Endothelial cell of umbilical vein (primary cell): Measurements from ENCODE around the gene TERF2IP. TPM values are rescaled to one million over a fixed set of nuclear protein-coding genes. Genes with fewer than 3 reads are reported as not detected.
A peak's percentile ranks its signal among the peaks of the same experiment; 100 is the strongest.

Source experiments
- BruUV-seq: library from RNA; stranded (reverse); fragments of 400-500 nt; replicated peaks from 2 replicates; lab custom pipeline; 2021; lab: Mats Ljungman, UMichigan
- CTCF ChIA-PET: fragments of 300-600, 350-600 bp; sonication (Branson Sonifier 250); formaldehyde crosslinking; loops from one replicate; lab custom pipeline; 2021; ENCODE audit warnings: antibody characterized with exemption, inconsistent platforms; lab: Charles Lee
- POLR2A ChIA-PET: fragments of 300-600, 350-600 bp; sonication (Branson Sonifier 250); formaldehyde crosslinking; loops from one replicate; lab custom pipeline; 2021; ENCODE audit warnings: antibody characterized with exemption, inconsistent platforms; lab: Charles Lee
- DNase-seq: peaks from one replicate; pipeline ENCODE4 v3.0.0-alpha.2; 2011; ENCODE audit warnings: low read depth, low spot score
- FAIRE-seq: peaks from 2 replicates; lab custom pipeline; 2011; peaks lifted over from hg19 to GRCh38; lab: Jason Lieb, UNC
- H2AFZ ChIP-seq: 2 replicates; pipeline ENCODE4 v1.6.0; 2012; ENCODE audit warnings: low read depth, low read length, control low read depth, inconsistent platforms
- H3K27ac ChIP-seq: 2 replicates; pipeline ENCODE4 v1.5.1; 2011; ENCODE audit warnings: low read depth, mild to moderate bottlenecking, control low read depth, low read length, moderate library complexity; ENCODE audit not compliant: insufficient read depth
- H3K27me3 ChIP-seq, 2 experiments: 2 replicates each; pipeline versions ENCODE4 v1.6.0 to v1.6.1; 2011; ENCODE audit warnings: low read length in 2 of 2, mixed read lengths in 1 of 2; ENCODE audit not compliant: control insufficient read depth in 2 of 2, insufficient read depth in 2 of 2
- H3K36me3 ChIP-seq, 2 experiments: 2 replicates in 1 of 2; 3 replicates in 1 of 2; pipeline ENCODE4 v1.5.1; 2011; ENCODE audit warnings: low read length in 2 of 2, mild to moderate bottlenecking in 1 of 2, moderate library complexity in 1 of 2; ENCODE audit not compliant: control insufficient read depth in 2 of 2, insufficient read depth in 2 of 2; ENCODE audit errors: extremely low read depth in 1 of 2
- H3K4me1 ChIP-seq: 3 replicates; pipeline ENCODE4 v1.5.1; 2011; ENCODE audit warnings: mild to moderate bottlenecking, low read length; ENCODE audit not compliant: control insufficient read depth, insufficient read depth; ENCODE audit errors: extremely low read depth
- H3K4me2 ChIP-seq: 2 replicates; pipeline ENCODE4 v1.6.1; 2011; ENCODE audit warnings: low read length, control low read depth, mixed read lengths; ENCODE audit not compliant: insufficient read depth
- H3K4me3 ChIP-seq, 3 experiments: fragments of 200-600 bp in 1 of 3; sonication (generic), shearing (Covaris generic) in 1 of 3; replicated peaks in 1 of 3; 2 replicates each; pipeline ENCODE4 v1.5.1; 2011 to 2016; ENCODE audit warnings: control low read depth in 3 of 3, low read length in 3 of 3, mild to moderate bottlenecking in 2 of 3, inconsistent platforms in 1 of 3, low read depth in 1 of 3, moderate library complexity in 1 of 3; ENCODE audit not compliant: insufficient read depth in 1 of 3
- H3K79me2 ChIP-seq: 2 replicates; pipeline ENCODE4 v1.6.0; 2012; ENCODE audit warnings: low read length, inconsistent platforms; ENCODE audit not compliant: control insufficient read depth, insufficient read depth
- H3K9ac ChIP-seq: replicated peaks from 2 replicates; pipeline ENCODE3; 2011; ENCODE audit warnings: low read length, control low read depth; ENCODE audit not compliant: insufficient read depth; ENCODE audit errors: extremely low read depth
- H3K9me1 ChIP-seq: replicated peaks from 3 replicates; pipeline ENCODE4 v1.6.0; 2011; ENCODE audit warnings: mild to moderate bottlenecking, low read length; ENCODE audit not compliant: control insufficient read depth, insufficient read depth; ENCODE audit errors: extremely low read depth
- H3K9me3 ChIP-seq: replicated peaks from 2 replicates; pipeline ENCODE4 v1.5.1; 2012; ENCODE audit warnings: low read length, inconsistent platforms; ENCODE audit not compliant: control insufficient read depth, insufficient read depth
- H4K20me1 ChIP-seq: replicated peaks from 2 replicates; pipeline ENCODE3; 2011; ENCODE audit warnings: mild to moderate bottlenecking, low read length; ENCODE audit not compliant: control insufficient read depth, insufficient read depth; ENCODE audit errors: extremely low read depth
- CTCF ChIP-seq, 2 donors: IDR thresholded peaks; 1 replicate in 1 of 2; 2 replicates in 1 of 2; pipeline ENCODE4 v1.5.1; 2011; ENCODE audit warnings: low read length in 2 of 2, mild to moderate bottlenecking in 2 of 2, moderate library complexity in 2 of 2, control low read depth in 1 of 2, inconsistent platforms in 1 of 2, low read depth in 1 of 2; ENCODE audit not compliant: insufficient read depth in 1 of 2; ENCODE audit errors: extremely low read depth in 1 of 2
- EZH2 ChIP-seq: IDR thresholded peaks from 2 replicates; pipeline ENCODE4 v1.6.1; 2012; ENCODE audit warnings: borderline replicate concordance, low read depth, mild to moderate bottlenecking, moderate library complexity, low read length, inconsistent platforms; ENCODE audit not compliant: severe bottlenecking
- FOS ChIP-seq: IDR thresholded peaks from 2 replicates; pipeline ENCODE4 v1.6.1; 2011; ENCODE audit warnings: mild to moderate bottlenecking, low read length, moderate library complexity, borderline replicate concordance; ENCODE audit not compliant: insufficient read depth
- GATA2 ChIP-seq: IDR thresholded peaks from 2 replicates; pipeline ENCODE4 v1.7.0; 2011; ENCODE audit warnings: low read depth, mild to moderate bottlenecking, moderate library complexity, mixed read lengths, low read length; ENCODE audit not compliant: insufficient read length, insufficient read depth
- JUN ChIP-seq: IDR thresholded peaks from 2 replicates; pipeline ENCODE4 v1.6.1; 2011; ENCODE audit warnings: borderline replicate concordance, low read depth; ENCODE audit not compliant: insufficient read length, insufficient read depth
- MAX ChIP-seq: IDR thresholded peaks from 2 replicates; pipeline ENCODE4 v1.6.1; 2011; ENCODE audit not compliant: insufficient read depth, insufficient read length
- MYC ChIP-seq: IDR thresholded peaks from one replicate; pipeline ENCODE4 v1.6.1; 2011; ENCODE audit warnings: mild to moderate bottlenecking, low read depth, low read length
- POLR2A ChIP-seq: IDR thresholded peaks from 2 replicates; pipeline ENCODE4 v1.6.1; 2012; ENCODE audit warnings: low read depth, mild to moderate bottlenecking, control low read depth, low read length
- POLR2AphosphoS5 ChIP-seq: IDR thresholded peaks from 2 replicates; pipeline ENCODE4 v1.6.1; 2012; ENCODE audit warnings: low read depth, mild to moderate bottlenecking, control low read depth, low read length, moderate library complexity; ENCODE audit not compliant: insufficient read depth
- dilution Hi-C: fragments of 300-500 bp; cut with MboI; formaldehyde crosslinking; loops from one replicate; pipeline ENCODE4 v1.15.0; 2019; ENCODE audit warnings: low sequenced_read_pairs; ENCODE audit not compliant: extremely low pct_ligation_motif_present
- intact Hi-C: fragments of 100-400 bp; cut with micrococcal nuclease; formaldehyde crosslinking; loops from one replicate; pipeline ENCODE4 v1.10.0; 2022
- polyA plus RNA-seq, 4 experiments: library from polyadenylated mRNA; depleted of rRNA in 3 of 4; stranded (reverse) in 3 of 4; unstranded in 1 of 4; fragments of >200 nt; gene quantifications; 2 replicates each; pipeline versions ENCODE4 v1.2.1 to v1.2.3, GENCODE V29; 2011 to 2012; ENCODE audit warnings: missing spikeins in 1 of 4
- total RNA-seq: library from RNA; stranded (reverse); gene quantifications from 2 replicates; pipeline ENCODE4 v1.2.3, GENCODE V29; 2021

TERF2IP gene
- total and polyA plus RNA-seq, 2 donors (not counting 3 experiments of a cell fraction or from before 2014, with no cell fraction given), result 19.0 to 41.5 TPM

- no peaks in the 10 kb centered on the region for H3K9me3 ChIP-seq
- H3K79me2 ChIP-seq, result peaks cover 71% of the 10 kb centered on the region
- intact Hi-C loops (loop anchor here (5.0 kb wide), 2 partner anchors 182 to 1528 kb away; partner anchors contain the start of gene TMEM170A), dilution Hi-C loops (no loop called here)
- no peak overlapping the region for H2AFZ ChIP-seq
- no peak overlapping the region for H3K27ac ChIP-seq
- H3K9ac ChIP-seq, result no peak overlapping the region
- H3K36me3 ChIP-seq, result peaks cover 15 to 17% of the 10 kb centered on the region in 2 experiments
- no TSS peak for BruUV-seq
- H3K4me1 ChIP-seq, result peaks cover 11% of the 10 kb centered on the region
- no peak overlapping the region for H3K4me3 ChIP-seq
- peaks cover 2% of the 10 kb centered on the region for H4K20me1 ChIP-seq
- TF ChIP-seq POLR2AphosphoS5 (no peak), EZH2 (no peak), POLR2A (no peak)
- ChIA-PET CTCF (no interaction called here), POLR2A (no interaction called here)
- FAIRE-seq (no peak), DNase-seq (no peak)
- no peaks in the 10 kb centered on the region for H3K27me3 ChIP-seq
- no peak overlapping the region for H3K4me2 ChIP-seq
- H3K9me1 ChIP-seq, result no peaks in the 10 kb centered on the region
Measured at GRCh38 chr16:75644240-75645012, 3.1 kb upstream of the TERF2IP start.

- POLR2A ChIA-PET, result interaction anchor here (0.7 to 1.5 kb wide), 5 partner anchors 19 to 183 kb away, joined by 3 to 12 read pairs (median 4); partner anchors contain the start of gene ADAT1
- Histone ChIP-seq H3K4me3 (peak overlapping the region; percentile 95 to 98 (median 98)), H3K27me3 (no peaks in the 10 kb centered on the region), H3K4me1 (peaks cover 32% of the 10 kb centered on the region), H4K20me1 (peaks cover 4% of the 10 kb centered on the region), H3K9me1 (no peaks in the 10 kb centered on the region), H2AFZ (peak overlapping the region; percentile 93), H3K36me3 (peaks cover 0 to 3% of the 10 kb centered on the region in 2 experiments), H3K79me2 (peaks cover 89% of the 10 kb centered on the region), H3K9ac (peak overlapping the region; percentile 94), H3K4me2 (peak overlapping the region; percentile 97), H3K27ac (peak overlapping the region; percentile 53), H3K9me3 (no peaks in the 10 kb centered on the region)
- FAIRE-seq (no peak), DNase-seq (no peak)
- CTCF ChIA-PET, result interaction anchor here (0.6 to 1.3 kb wide), 7 partner anchors 15 to 1525 kb away, joined by 3 to 8 read pairs (median 3); partner anchors contain the start of gene ADAT1
- intact Hi-C loops, result loop anchor here (1.0 to 5.0 kb wide), 6 partner anchors 19 to 1525 kb away; partner anchors contain the start of genes ADAT1, GABARAPL2 and TMEM170A
- TSS peak; percentile 60 for BruUV-seq
- dilution Hi-C loops, result no loop called here
- TF ChIP-seq POLR2A (no peak), FOS (no peak), GATA2 (no peak), MYC (no peak), JUN (no peak), MAX (no peak), POLR2AphosphoS5 (no peak), EZH2 (no peak), CTCF (IDR thresholded peaks at IDR 0.05; ENCODE audit: extremely low read depth in 1 of 2, insufficient read depth in 1 of 2, low read depth in 1 of 2, low read length in 2 of 2) (no peak)
Measured at GRCh38 chr16:75647112-75647491, 471 bp upstream of the TERF2IP start.
